OCI-LY7 (cell line): Measurements from ENCODE around the gene SPATA45. TPM values are rescaled to one million over a fixed set of nuclear protein-coding genes. Genes with fewer than 3 reads are reported as not detected.
A peak's percentile ranks its signal among the peaks of the same experiment; 100 is the strongest.

Experiments
- BruUV-seq: library from RNA; stranded (reverse); fragments of 400-500 nt; replicated peaks from 2 replicates; lab custom pipeline; 2021; lab: Mats Ljungman, UMichigan
- CTCF ChIA-PET: fragments of 300-600 bp; sonication (Branson Sonifier 250); formaldehyde crosslinking; loops from one replicate; lab custom pipeline; 2022; ENCODE audit warnings: antibody characterized with exemption; ENCODE audit not compliant: unreplicated experiment; lab: Charles Lee
- POLR2A ChIA-PET: fragments of 300-600 bp; sonication (Branson Sonifier 250); formaldehyde crosslinking; loops from one replicate; lab custom pipeline; 2022; ENCODE audit warnings: antibody characterized with exemption; lab: Charles Lee
- DNase-seq: peaks from one replicate; pipeline ENCODE4 v3.0.0-alpha.2; 2015; ENCODE audit warnings: low spot score
- H2AFZ ChIP-seq: fragments of 200-600 bp; sonication (generic), shearing (Covaris generic); 2 replicates; pipeline ENCODE4 v1.6.1; 2014; ENCODE audit warnings: mild to moderate bottlenecking, antibody characterized with exemption, low read length, moderate library complexity
- H3K27ac ChIP-seq: fragments of 200-600 bp; sonication (generic); 2 replicates; pipeline ENCODE4 v1.5.1; 2014; ENCODE audit warnings: mixed run types, low read depth, mild to moderate bottlenecking, moderate library complexity, low read length, inconsistent platforms; ENCODE audit not compliant: poor library complexity, severe bottlenecking
- H3K36me3 ChIP-seq: fragments of 200-600 bp; sonication (generic); 2 replicates; pipeline ENCODE4 v1.6.1; 2014; ENCODE audit warnings: mild to moderate bottlenecking, antibody characterized with exemption, low read length, moderate library complexity, mixed read lengths; ENCODE audit not compliant: insufficient read depth
- H3K4me1 ChIP-seq: fragments of 200-600 bp; sonication (generic); 2 replicates; pipeline ENCODE4 v1.5.1; 2014; ENCODE audit warnings: mild to moderate bottlenecking, low read length; ENCODE audit not compliant: insufficient read depth, poor library complexity, severe bottlenecking
- H3K4me2 ChIP-seq: fragments of 200-600 bp; sonication (generic); 2 replicates; pipeline ENCODE4 v1.6.1; 2014; ENCODE audit warnings: mild to moderate bottlenecking, low read length
- H3K4me3 ChIP-seq: fragments of 200-600 bp; sonication (generic); 2 replicates; pipeline ENCODE4 v1.5.1; 2014; ENCODE audit warnings: mild to moderate bottlenecking, low read depth, low read length; ENCODE audit not compliant: poor library complexity, severe bottlenecking
- H3K79me2 ChIP-seq: fragments of 200-600 bp; sonication (generic); 2 replicates; pipeline ENCODE4 v1.6.1; 2016; ENCODE audit warnings: low read depth, mild to moderate bottlenecking, low read length, moderate library complexity, mixed read lengths; ENCODE audit not compliant: insufficient read depth
- H3K9me2 ChIP-seq: fragments of 200-600 bp; sonication (generic); 2 replicates; pipeline ENCODE4 v1.6.1; 2016; ENCODE audit warnings: mild to moderate bottlenecking, low read length, mixed read lengths; ENCODE audit not compliant: insufficient read depth
- H3K9me3 ChIP-seq: fragments of 200-600 bp; sonication (generic); 2 replicates; pipeline ENCODE4 v1.6.1; 2014; ENCODE audit warnings: mild to moderate bottlenecking, mixed run types, low read length, mixed read lengths
- H4K20me1 ChIP-seq: fragments of 200-600 bp; sonication (generic); 2 replicates; pipeline ENCODE4 v1.6.1; 2014; ENCODE audit warnings: mild to moderate bottlenecking, antibody characterized with exemption, low read length, moderate library complexity, mixed read lengths; ENCODE audit not compliant: insufficient read depth
- CTCF ChIP-seq: fragments of 200-600 bp; sonication (generic); conservative IDR thresholded peaks from 2 replicates; pipeline ENCODE4 v1.5.1; 2014; ENCODE audit warnings: mild to moderate bottlenecking, antibody characterized with exemption, low read length, moderate library complexity, mixed read lengths
- EZH2phosphoT487 ChIP-seq: fragments of 200-600 bp; sonication (generic); IDR thresholded peaks from 2 replicates; pipeline ENCODE4 v1.6.1; 2018; ENCODE audit warnings: low read depth, borderline replicate concordance, mild to moderate bottlenecking, mixed run types, antibody characterized with exemption, low read length, moderate library complexity, mixed read lengths
- intact Hi-C: fragments of 100-400 bp; cut with micrococcal nuclease; formaldehyde crosslinking; loops from one replicate; pipeline ENCODE4 v1.10.0; 2022; ENCODE audit not compliant: unreplicated experiment
- total RNA-seq, 2 experiments: library from RNA; depleted of rRNA in 1 of 2; stranded (reverse); fragments of >200 nt in 1 of 2; shearing (Covaris generic) in 1 of 2; gene quantifications; 2 replicates each; pipeline ENCODE4 v1.2.3, GENCODE V29; 2014 to 2022

SPATA45 gene
- total RNA-seq, 2 experiments from 2014 or later: 0.74 to 0.82 TPM

- DNase-seq: peak; percentile 42
- Histone ChIP-seq H3K79me2 (peaks cover 13% of the 10 kb centered on the region), H3K4me2 (no peak overlapping the region), H3K9me2 (no peaks in the 10 kb centered on the region), H4K20me1 (peaks cover 4% of the 10 kb centered on the region; the same call in 1 of the 2 replicates), H3K36me3 (peaks cover 78% of the 10 kb centered on the region), H2AFZ (no peak overlapping the region), H3K4me3 (no peak overlapping the region), H3K4me1 (no peaks in the 10 kb centered on the region), H3K27ac (no peak overlapping the region), H3K9me3 (no peaks in the 10 kb centered on the region)
- peak; percentile 89 for TF ChIP-seq CTCF
- no peak for TF ChIP-seq EZH2phosphoT487
- BruUV-seq: no TSS peak
- ChIA-PET CTCF (interaction anchor here (1.0 kb wide), 1 partner anchor 30 kb away, joined by 3 read pairs; no protein-coding TSS in a partner anchor), POLR2A (interaction anchor here (2.2 kb wide), 1 partner anchor 8 kb away, joined by 9 read pairs; the partner anchor contains the start of genes NSL1 and TATDN3)
- intact Hi-C loops: loop anchor here (1.0 to 5.0 kb wide), 4 partner anchors 83 to 325 kb away; partner anchors contain the start of gene BATF3
These were observed 64.9 kb downstream of the SPATA45 start for GRCh38 chr1:212782422-212783154.

GRCh38 chr1:212781225-212781624, 66.2 kb downstream of the SPATA45 start:
- Histone ChIP-seq H3K4me3 (no peak overlapping the region), H3K36me3 (peaks cover 76% of the 10 kb centered on the region), H3K4me1 (no peaks in the 10 kb centered on the region), H4K20me1 (peaks cover 4% of the 10 kb centered on the region; the same call in 1 of the 2 replicates), H3K4me2 (no peak overlapping the region), H3K9me3 (no peaks in the 10 kb centered on the region), H3K79me2 (peaks cover 5% of the 10 kb centered on the region; the same call in 1 of the 2 replicates), H3K27ac (no peak overlapping the region), H3K9me2 (no peaks in the 10 kb centered on the region), H2AFZ (no peak overlapping the region)
- no TSS peak for BruUV-seq
- intact Hi-C loops: loop anchor here (5.0 kb wide), 1 partner anchor 324 kb away; no protein-coding TSS in a partner anchor
- ChIA-PET CTCF (no interaction called here), POLR2A (interaction anchor here (0.6 to 2.2 kb wide), 4 partner anchors 10 to 187 kb away, joined by 3 to 9 read pairs (median 4); partner anchors contain the start of genes NSL1 and TATDN3)
- TF ChIP-seq CTCF: no peak
- TF ChIP-seq EZH2phosphoT487: no peak
- DNase-seq: no peak
